A549 (cell line): ENCODE measurements around the gene CYLD.

Experiments
- BHLHE40 ChIP-seq: IDR thresholded peaks from 2 replicates; pipeline ENCODE4 v1.6.1; 2012; ENCODE audit warnings: low read depth, low read length, inconsistent platforms
- CEBPB ChIP-seq, 2 experiments: fragments of >200 bp in 1 of 2; sonication (Bioruptor Twin) in 1 of 2; formaldehyde crosslinking in 1 of 2; IDR thresholded peaks; 2 replicates each; pipeline ENCODE4 v1.6.1; 2012 to 2016
- PHF8 ChIP-seq: fragments of 200-600 bp; sonication (generic); IDR thresholded peaks from 2 replicates; pipeline ENCODE4 v1.6.1; 2016; ENCODE audit warnings: low read depth, mild to moderate bottlenecking, antibody characterized with exemption, moderate library complexity, borderline replicate concordance
- POLR2A ChIP-seq: IDR thresholded peaks from 2 replicates; pipeline ENCODE4 v1.6.1; 2012; ENCODE audit warnings: mild to moderate bottlenecking, low read length
- RAD21 ChIP-seq, 2 experiments: fragments of >200 bp in 1 of 2; sonication (Bioruptor Twin) in 1 of 2; formaldehyde crosslinking in 1 of 2; IDR thresholded peaks in 1 of 2; conservative IDR thresholded peaks in 1 of 2; 2 replicates in 1 of 2; 3 replicates in 1 of 2; pipeline ENCODE4 v1.6.1; 2012 to 2018; ENCODE audit warnings: inconsistent platforms in 1 of 2
- RNF2 ChIP-seq: fragments of 200-600 bp; sonication (generic); IDR thresholded peaks from 2 replicates; pipeline ENCODE4 v1.6.1; 2016; ENCODE audit warnings: low read depth, mild to moderate bottlenecking, antibody characterized with exemption, moderate library complexity, borderline replicate concordance
- USF2 ChIP-seq: fragments of 450-650 bp; IDR thresholded peaks from 2 replicates; pipeline ENCODE4 v1.6.1; 2014; ENCODE audit warnings: antibody characterized with exemption
- ZSCAN20 ChIP-seq: fragments of 250-450 bp; sonication (Bioruptor Pico); IDR thresholded peaks from 2 replicates; pipeline ENCODE4 v1.8.0; 2022; ENCODE audit warnings: mild to moderate bottlenecking, moderate library complexity
- TF ChIP-seq, protein P1 (sequence below): fragments of >200 bp; sonication (Bioruptor Twin); formaldehyde crosslinking; IDR thresholded peaks from 3 replicates; pipeline ENCODE4 v1.5.1; 2016
- TF ChIP-seq, protein P2 (sequence below): IDR thresholded peaks from 2 replicates; pipeline ENCODE4 v1.6.1; 2012

- TF ChIP-seq POLR2A (no peak), USF2 (no peak), RAD21 (conservative IDR thresholded peaks at IDR 0.05 in 1 of 2, IDR thresholded peaks at IDR 0.05 in 1 of 2) (no peak), BHLHE40 (no peak), ZSCAN20 (CRISPR knock-in tag) (no peak), PHF8 (no peak), CEBPB (IDR thresholded peaks at IDR 0.05) (no peak), RNF2 (no peak)
- TF ChIP-seq, protein P1, sequence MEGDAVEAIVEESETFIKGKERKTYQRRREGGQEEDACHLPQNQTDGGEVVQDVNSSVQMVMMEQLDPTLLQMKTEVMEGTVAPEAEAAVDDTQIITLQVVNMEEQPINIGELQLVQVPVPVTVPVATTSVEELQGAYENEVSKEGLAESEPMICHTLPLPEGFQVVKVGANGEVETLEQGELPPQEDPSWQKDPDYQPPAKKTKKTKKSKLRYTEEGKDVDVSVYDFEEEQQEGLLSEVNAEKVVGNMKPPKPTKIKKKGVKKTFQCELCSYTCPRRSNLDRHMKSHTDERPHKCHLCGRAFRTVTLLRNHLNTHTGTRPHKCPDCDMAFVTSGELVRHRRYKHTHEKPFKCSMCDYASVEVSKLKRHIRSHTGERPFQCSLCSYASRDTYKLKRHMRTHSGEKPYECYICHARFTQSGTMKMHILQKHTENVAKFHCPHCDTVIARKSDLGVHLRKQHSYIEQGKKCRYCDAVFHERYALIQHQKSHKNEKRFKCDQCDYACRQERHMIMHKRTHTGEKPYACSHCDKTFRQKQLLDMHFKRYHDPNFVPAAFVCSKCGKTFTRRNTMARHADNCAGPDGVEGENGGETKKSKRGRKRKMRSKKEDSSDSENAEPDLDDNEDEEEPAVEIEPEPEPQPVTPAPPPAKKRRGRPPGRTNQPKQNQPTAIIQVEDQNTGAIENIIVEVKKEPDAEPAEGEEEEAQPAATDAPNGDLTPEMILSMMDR = no peak
- TF ChIP-seq, protein P2, sequence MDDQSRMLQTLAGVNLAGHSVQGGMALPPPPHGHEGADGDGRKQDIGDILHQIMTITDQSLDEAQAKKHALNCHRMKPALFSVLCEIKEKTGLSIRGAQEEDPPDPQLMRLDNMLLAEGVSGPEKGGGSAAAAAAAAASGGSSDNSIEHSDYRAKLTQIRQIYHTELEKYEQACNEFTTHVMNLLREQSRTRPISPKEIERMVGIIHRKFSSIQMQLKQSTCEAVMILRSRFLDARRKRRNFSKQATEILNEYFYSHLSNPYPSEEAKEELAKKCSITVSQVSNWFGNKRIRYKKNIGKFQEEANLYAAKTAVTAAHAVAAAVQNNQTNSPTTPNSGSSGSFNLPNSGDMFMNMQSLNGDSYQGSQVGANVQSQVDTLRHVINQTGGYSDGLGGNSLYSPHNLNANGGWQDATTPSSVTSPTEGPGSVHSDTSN = no peak
Measured at GRCh38 chr16:50737420-50737959, 4.4 kb upstream of the CYLD start.
